WI38 (cell line): Measurements from ENCODE around the gene GLRA2.
"Not testable (repeated sequence)": the region's sequence is repeated elsewhere in the genome, so short reads cannot be mapped to it uniquely, and the experiment has no call there.

Experiments
- H3K4me3 ChIP-seq: 2 replicates; pipeline ENCODE4 v1.5.1; 2011; ENCODE audit warnings: low read depth, mild to moderate bottlenecking, control low read depth, low read length
- TF ChIP-seq, protein P1 (sequence below): IDR thresholded peaks from 2 replicates; pipeline ENCODE4 v1.5.1; 2012; ENCODE audit warnings: low read depth, mild to moderate bottlenecking, control low read depth, low read length

Gene GLRA2

GRCh38 chrX:14591976-14592375, 62.6 kb downstream of the GLRA2 start:
- TF ChIP-seq, protein P1, sequence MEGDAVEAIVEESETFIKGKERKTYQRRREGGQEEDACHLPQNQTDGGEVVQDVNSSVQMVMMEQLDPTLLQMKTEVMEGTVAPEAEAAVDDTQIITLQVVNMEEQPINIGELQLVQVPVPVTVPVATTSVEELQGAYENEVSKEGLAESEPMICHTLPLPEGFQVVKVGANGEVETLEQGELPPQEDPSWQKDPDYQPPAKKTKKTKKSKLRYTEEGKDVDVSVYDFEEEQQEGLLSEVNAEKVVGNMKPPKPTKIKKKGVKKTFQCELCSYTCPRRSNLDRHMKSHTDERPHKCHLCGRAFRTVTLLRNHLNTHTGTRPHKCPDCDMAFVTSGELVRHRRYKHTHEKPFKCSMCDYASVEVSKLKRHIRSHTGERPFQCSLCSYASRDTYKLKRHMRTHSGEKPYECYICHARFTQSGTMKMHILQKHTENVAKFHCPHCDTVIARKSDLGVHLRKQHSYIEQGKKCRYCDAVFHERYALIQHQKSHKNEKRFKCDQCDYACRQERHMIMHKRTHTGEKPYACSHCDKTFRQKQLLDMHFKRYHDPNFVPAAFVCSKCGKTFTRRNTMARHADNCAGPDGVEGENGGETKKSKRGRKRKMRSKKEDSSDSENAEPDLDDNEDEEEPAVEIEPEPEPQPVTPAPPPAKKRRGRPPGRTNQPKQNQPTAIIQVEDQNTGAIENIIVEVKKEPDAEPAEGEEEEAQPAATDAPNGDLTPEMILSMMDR: no peak

GRCh38 chrX:14594521-14594920, 65.2 kb downstream of the GLRA2 start:
- TF ChIP-seq, protein P1: no peak
- H3K4me3 ChIP-seq: no peak overlapping the region

More at GRCh38 chrX:14591976-14592375, 62.6 kb downstream of the GLRA2 start:
- no peak overlapping the region for H3K4me3 ChIP-seq

DNA sequence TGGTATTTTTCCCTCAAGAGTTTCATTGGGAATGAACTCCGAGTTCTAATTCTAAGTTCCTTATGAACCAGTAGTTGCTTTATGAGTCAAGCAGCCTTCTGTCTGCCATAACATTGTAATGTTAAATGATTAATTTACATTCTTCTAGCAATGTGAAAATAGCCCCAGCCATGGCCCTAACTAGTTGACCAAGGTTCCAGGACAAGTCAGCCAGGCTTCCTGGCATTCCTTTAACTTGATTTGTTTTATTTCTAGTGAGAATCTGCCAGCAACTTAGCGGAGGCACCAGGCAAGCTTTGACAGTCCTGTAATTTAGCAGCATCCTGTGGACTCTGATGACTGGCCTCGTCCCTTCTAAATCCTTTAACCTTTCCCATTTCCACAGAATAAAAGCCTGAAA, 69.0 kb downstream of the GLRA2 start:
- TF ChIP-seq, protein P1: no peak
- no peak overlapping the region for H3K4me3 ChIP-seq

GRCh38 chrX:14607446-14607985, 78.2 kb downstream of the GLRA2 start:
- no peak overlapping the region for H3K4me3 ChIP-seq
- TF ChIP-seq, protein P1: no peak

- not testable (repeated sequence) for H3K4me3 ChIP-seq
Observed at GRCh38 chrX:14612450-14612849, 83.1 kb downstream of the GLRA2 start.

GRCh38 chrX:14616301-14616700, 87.0 kb downstream of the GLRA2 start:
- TF ChIP-seq, protein P1: no peak

GRCh38 chrX:14616836-14617235, 87.5 kb downstream of the GLRA2 start:
- no peak overlapping the region for H3K4me3 ChIP-seq
- TF ChIP-seq, protein P1: no peak

More at GRCh38 chrX:14616301-14616700, 87.0 kb downstream of the GLRA2 start:
- H3K4me3 ChIP-seq: no peak overlapping the region
